ENCODE data around the gene WEE1. TPM values are rescaled to one million over a fixed set of nuclear protein-coding genes. Genes with fewer than 3 reads are reported as not detected.

Gene WEE1
- total RNA-seq, 1 experiment from 2014 or later = 32.2 TPM

DNA sequence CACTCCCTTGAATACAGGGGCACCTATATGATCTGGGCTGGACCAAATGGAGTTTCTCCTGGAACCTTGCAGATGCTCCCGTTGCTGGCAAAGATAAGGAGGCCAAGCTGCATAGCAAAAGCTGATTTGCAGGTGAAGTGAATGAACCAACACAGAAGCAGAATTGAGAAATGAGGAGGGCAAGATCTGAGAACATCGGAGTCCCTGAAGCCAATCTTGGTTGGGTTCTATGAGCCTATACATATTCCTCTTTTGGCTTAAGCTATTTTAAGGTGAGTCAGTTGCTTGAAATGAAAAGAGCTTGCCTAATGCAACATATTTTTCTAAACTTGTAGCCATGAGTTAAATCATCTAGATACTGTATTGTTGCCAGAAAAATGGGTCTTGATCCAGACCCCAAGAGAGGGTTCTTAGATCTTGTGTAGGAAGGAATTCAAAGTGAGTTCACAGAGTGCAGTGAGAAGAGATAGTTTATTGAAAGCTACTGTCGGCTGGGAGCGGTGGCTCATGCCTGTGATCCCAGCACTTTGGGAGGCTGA lies 23.5 kb downstream of the WEE1 start:
- Histone ChIP-seq H3K79me2 (ENCODE audit: low read depth) (no peaks in the 10 kb centered on the region), H3K27me3 (ENCODE audit: insufficient read depth, low read depth) (no peaks in the 10 kb centered on the region), H2AFZ (no peak overlapping the region), H3K4me2 (no peak overlapping the region), H3K27ac (no peak overlapping the region), H3K9me3 (ENCODE audit: insufficient read depth, low read depth) (no peaks in the 10 kb centered on the region), H3K4me1 (replicated peaks; ENCODE audit: insufficient read depth) (peaks cover 20% of the 10 kb centered on the region), H3K36me3 (ENCODE audit: low read depth) (no peaks in the 10 kb centered on the region), H3K9me2 (ENCODE audit: insufficient read depth) (no peaks in the 10 kb centered on the region), H3K4me3 (no peak overlapping the region), H3F3A (ENCODE audit: insufficient read depth, low read depth) (peaks cover 33% of the 10 kb centered on the region), H4K20me1 (ENCODE audit: insufficient read depth) (no peaks in the 10 kb centered on the region)
- intact Hi-C loops (cut with micrococcal nuclease; ENCODE audit: unreplicated experiment) = no loop called here
- POLR2A ChIA-PET (ENCODE audit: unreplicated experiment) = no interaction called here
- BruUV-seq (replicated peaks) = no TSS peak
- no peak for TF ChIP-seq CTCF (conservative IDR thresholded peaks at IDR 0.05)
- no peak for TF ChIP-seq EZH2 (IDR thresholded peaks at IDR 0.05; ENCODE audit: low read depth)
- no peak for DNase-seq
- CTCF ChIA-PET = interaction anchor here (0.6 kb wide), 1 partner anchor 137 kb away, joined by 5 read pairs; no protein-coding TSS in a partner anchor

DNA sequence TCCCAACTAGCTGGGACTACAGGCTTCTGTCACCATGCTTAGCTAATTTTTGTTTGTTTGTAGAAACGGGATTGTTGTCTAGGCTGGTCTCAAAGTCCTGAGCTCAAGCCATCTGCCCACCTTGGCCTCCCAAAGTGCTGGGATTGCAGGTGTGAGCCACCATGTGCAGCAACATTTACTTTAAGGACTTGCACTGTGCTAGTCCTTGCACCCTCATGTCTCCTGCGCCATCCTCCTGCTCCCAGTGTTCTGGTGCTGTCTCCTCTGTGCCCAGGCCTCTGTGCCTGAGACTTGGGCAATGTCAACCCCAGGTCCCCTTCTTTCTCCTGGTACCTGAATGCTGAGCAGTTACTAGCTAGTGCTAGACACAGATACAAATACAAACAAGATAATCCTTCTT lies 26.7 kb downstream of the WEE1 start:
- Histone ChIP-seq H2AFZ (no peak overlapping the region), H3F3A (ENCODE audit: insufficient read depth, low read depth) (peaks cover 27% of the 10 kb centered on the region), H3K27me3 (ENCODE audit: insufficient read depth, low read depth) (no peaks in the 10 kb centered on the region), H3K79me2 (ENCODE audit: low read depth) (no peaks in the 10 kb centered on the region), H3K4me1 (replicated peaks; ENCODE audit: insufficient read depth) (peaks cover 24% of the 10 kb centered on the region), H3K36me3 (ENCODE audit: low read depth) (no peaks in the 10 kb centered on the region), H3K9me2 (ENCODE audit: insufficient read depth) (no peaks in the 10 kb centered on the region), H3K27ac (peak overlapping the region; percentile 97), H3K4me2 (no peak overlapping the region), H4K20me1 (ENCODE audit: insufficient read depth) (no peaks in the 10 kb centered on the region), H3K9me3 (ENCODE audit: insufficient read depth, low read depth) (no peaks in the 10 kb centered on the region), H3K4me3 (no peak overlapping the region)
- intact Hi-C loops (cut with micrococcal nuclease; ENCODE audit: unreplicated experiment) = no loop called here
- ChIA-PET CTCF (interaction anchor here (1.4 kb wide), 1 partner anchor 65 kb away, joined by 4 read pairs; no protein-coding TSS in a partner anchor), POLR2A (ENCODE audit: unreplicated experiment) (interaction anchor here (1.9 kb wide), 1 partner anchor 27 kb away, joined by 17 read pairs; the partner anchor contains the start of gene WEE1)
- no TSS peak for BruUV-seq (replicated peaks)
- no peak for TF ChIP-seq EZH2 (IDR thresholded peaks at IDR 0.05; ENCODE audit: low read depth)
- DNase-seq = no peak

DNA sequence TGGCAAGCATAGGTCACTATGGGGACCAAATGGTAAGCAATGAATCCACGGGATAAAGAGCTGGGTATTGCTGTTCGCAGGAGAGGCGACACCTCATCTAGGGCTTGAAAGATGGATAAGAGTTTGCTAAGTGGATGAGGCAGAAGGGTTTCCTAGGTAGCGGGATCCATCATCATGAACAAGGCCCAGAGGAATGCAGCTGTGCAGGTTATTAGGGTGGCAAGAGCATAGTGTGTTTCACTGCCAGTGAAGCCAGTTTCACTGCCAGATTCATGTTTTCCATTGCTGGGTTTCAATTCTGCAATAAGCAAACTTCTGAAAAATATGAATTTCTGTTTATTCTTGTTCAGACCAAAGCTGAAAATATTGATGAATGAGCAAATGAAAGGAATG lies 27.2 kb downstream of the WEE1 start:
- POLR2A ChIA-PET (ENCODE audit: unreplicated experiment) = interaction anchor here (1.1 to 1.9 kb wide), 3 partner anchors 12 to 140 kb away, joined by 5 to 17 read pairs (median 13); partner anchors contain the start of gene WEE1
- H3K4me2 ChIP-seq = peak overlapping the region; percentile 76
- no peaks in the 10 kb centered on the region for H3K36me3 ChIP-seq (ENCODE audit: low read depth)
- peaks cover 24% of the 10 kb centered on the region for H3K4me1 ChIP-seq (replicated peaks; ENCODE audit: insufficient read depth)
- no peaks in the 10 kb centered on the region for H4K20me1 ChIP-seq (ENCODE audit: insufficient read depth)
- H3K27ac ChIP-seq = peak overlapping the region; percentile 97
- no peaks in the 10 kb centered on the region for H3K9me2 ChIP-seq (ENCODE audit: insufficient read depth)
- H3K4me3 ChIP-seq = peak overlapping the region; percentile 35; the same call in 1 of the 2 replicates
- intact Hi-C loops (cut with micrococcal nuclease; ENCODE audit: unreplicated experiment) = loop anchor here (1.0 kb wide), 1 partner anchor 26 kb away; no protein-coding TSS in a partner anchor
- no peaks in the 10 kb centered on the region for H3K79me2 ChIP-seq (ENCODE audit: low read depth)
- no peaks in the 10 kb centered on the region for H3K9me3 ChIP-seq (ENCODE audit: insufficient read depth, low read depth)
- no peaks in the 10 kb centered on the region for H3K27me3 ChIP-seq (ENCODE audit: insufficient read depth, low read depth)
- H2AFZ ChIP-seq = no peak overlapping the region
- no TSS peak for BruUV-seq (replicated peaks)
- CTCF ChIA-PET = interaction anchor here (1.4 kb wide), 1 partner anchor 65 kb away, joined by 4 read pairs; no protein-coding TSS in a partner anchor
- H3F3A ChIP-seq (ENCODE audit: insufficient read depth, low read depth) = peaks cover 22% of the 10 kb centered on the region
- no peak for TF ChIP-seq CTCF (conservative IDR thresholded peaks at IDR 0.05)
- no peak for TF ChIP-seq EZH2 (IDR thresholded peaks at IDR 0.05; ENCODE audit: low read depth)
- peak; percentile 56 to 88 for DNase-seq
